ENCODE measurements around the gene A4GALT. TPM values are rescaled to one million over a fixed set of nuclear protein-coding genes. Genes with fewer than 3 reads are reported as not detected.

The A4GALT gene
- total and polyA plus RNA-seq, 2 of the 13 experiments (the other 11 are each of a cell fraction or from before 2014, with no cell fraction given): 0.09 to 1.1 TPM

GRCh38 chr22:42696331-42696967 is 24.2 kb downstream of the A4GALT start:
- Histone ChIP-seq H3K4me2 (ENCODE audit: low read depth, low read length) (no peak overlapping the region), H4K20me1 (ENCODE audit: insufficient read depth, low read length) (no peaks in the 10 kb centered on the region), H3K36me3 (replicated peaks in 1 of 2; ENCODE audit: control insufficient read depth in 1 of 2, insufficient read depth in 2 of 2, low read length in 2 of 2) (no peaks in the 10 kb centered on the region), H2AFZ (ENCODE audit: low read length) (no peak overlapping the region), H3K27ac (ENCODE audit: extremely low read length, insufficient read depth, low read length) (no peak overlapping the region), H3K79me2 (ENCODE audit: insufficient read depth, low read length) (no peaks in the 10 kb centered on the region), H3K9me3 (ENCODE audit: low read length) (no peaks in the 10 kb centered on the region), H3K9ac (ENCODE audit: insufficient read depth, low read depth, low read length) (no peak overlapping the region), H3K27me3 (ENCODE audit: control insufficient read depth in 1 of 2, insufficient read depth in 2 of 2, low read length in 2 of 2) (peaks cover 2 to 12% of the 10 kb centered on the region in 2 experiments; a peak in 3 of 5 replicates), H3K4me3 (replicated peaks in 1 of 3; ENCODE audit: insufficient read depth in 1 of 3, low read depth in 2 of 3, low read length in 3 of 3) (no peak overlapping the region), H3K4me1 (ENCODE audit: insufficient read depth, low read length) (peaks cover 24% of the 10 kb centered on the region)
- no peak for DNase-seq (ENCODE audit: low spot score)
- CTCF ChIA-PET (ENCODE audit: low intra/inter-chr PET ratio, low total read pairs): no interaction called here
- intact Hi-C loops (cut with micrococcal nuclease; ENCODE audit: unreplicated experiment): no loop called here
- in situ Hi-C loops (cut with HindIII; ENCODE audit: extremely low pct_ligation_motif_present, low pct_unique_long_range_greater_than_20kb): no loop called here
- 66% methylated on average over 8 of the region's 10 CpGs for WGBS (ENCODE audit: low lambda C conversion rate)
- TF ChIP-seq ZNF296 (CRISPR knock-in tag; conservative IDR thresholded peaks at IDR 0.05) (no peak), ZNF891 (CRISPR knock-in tag; IDR thresholded peaks at IDR 0.05) (no peak), STAT6 (CRISPR knock-in tag; IDR thresholded peaks at IDR 0.05; ENCODE audit: borderline replicate concordance) (no peak), ZNF629 (CRISPR knock-in tag; conservative IDR thresholded peaks at IDR 0.05) (no peak), GLI4 (CRISPR knock-in tag; IDR thresholded peaks at IDR 0.05; ENCODE audit: borderline replicate concordance) (no peak), EED (CRISPR knock-in tag; IDR thresholded peaks at IDR 0.05) (no peak), ZC3H4 (CRISPR knock-in tag; IDR thresholded peaks at IDR 0.05; ENCODE audit: borderline replicate concordance) (no peak), POLR2A (IDR thresholded peaks at IDR 0.05; ENCODE audit: insufficient read depth in 1 of 2, low read depth in 2 of 2, low read length in 2 of 2) (no peak), ZNF766 (CRISPR knock-in tag; IDR thresholded peaks at IDR 0.05; ENCODE audit: borderline replicate concordance) (no peak), ZNF564 (CRISPR knock-in tag; IDR thresholded peaks at IDR 0.05) (no peak), RARG (CRISPR knock-in tag; IDR thresholded peaks at IDR 0.05; ENCODE audit: low read depth) (no peak), HIC2 (CRISPR knock-in tag; IDR thresholded peaks at IDR 0.05; ENCODE audit: low read depth) (no peak), DMTF1 (CRISPR knock-in tag; IDR thresholded peaks at IDR 0.05) (no peak), NPAS2 (CRISPR knock-in tag; IDR thresholded peaks at IDR 0.05; ENCODE audit: borderline replicate concordance) (no peak)
- no peak for FAIRE-seq
- BruUV-seq (replicated peaks): no TSS peak
- POLR2A ChIA-PET: interaction anchor here (1.9 kb wide), 1 partner anchor 8 kb away, joined by 8 read pairs; no protein-coding TSS in a partner anchor
- no peak for ATAC-seq

Data from HepG2 (cell line).